ENCODE measurements around the gene APOC3.

The APOC3 gene

DNA sequence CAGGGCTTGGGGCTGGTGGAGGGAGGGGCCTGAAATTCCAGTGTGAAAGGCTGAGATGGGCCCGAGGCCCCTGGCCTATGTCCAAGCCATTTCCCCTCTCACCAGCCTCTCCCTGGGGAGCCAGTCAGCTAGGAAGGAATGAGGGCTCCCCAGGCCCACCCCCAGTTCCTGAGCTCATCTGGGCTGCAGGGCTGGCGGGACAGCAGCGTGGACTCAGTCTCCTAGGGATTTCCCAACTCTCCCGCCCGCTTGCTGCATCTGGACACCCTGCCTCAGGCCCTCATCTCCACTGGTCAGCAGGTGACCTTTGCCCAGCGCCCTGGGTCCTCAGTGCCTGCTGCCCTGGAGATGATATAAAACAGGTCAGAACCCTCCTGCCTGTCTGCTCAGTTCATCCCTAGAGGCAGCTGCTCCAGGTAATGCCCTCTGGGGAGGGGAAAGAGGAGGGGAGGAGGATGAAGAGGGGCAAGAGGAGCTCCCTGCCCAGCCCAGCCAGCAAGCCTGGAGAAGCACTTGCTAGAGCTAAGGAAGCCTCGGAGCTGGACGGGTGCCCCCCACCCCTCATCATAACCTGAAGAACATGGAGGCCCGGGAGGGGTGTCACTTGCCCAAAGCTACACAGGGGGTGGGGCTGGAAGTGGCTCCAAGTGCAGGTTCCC is at the start of gene APOC3:
Gene APOC3, plus strand, starts transcription at position 383 of the 659 bp plus-strand sequence. CDS start 676 bp downstream, outside the sequence.
- no peak for DNase-seq (ENCODE audit: extremely low read depth, low read depth)
- H3K4me3 ChIP-seq (replicated peaks; ENCODE audit: low read depth, low read length): no peak within 1 kb of the TSS
- TF ChIP-seq, protein P1, sequence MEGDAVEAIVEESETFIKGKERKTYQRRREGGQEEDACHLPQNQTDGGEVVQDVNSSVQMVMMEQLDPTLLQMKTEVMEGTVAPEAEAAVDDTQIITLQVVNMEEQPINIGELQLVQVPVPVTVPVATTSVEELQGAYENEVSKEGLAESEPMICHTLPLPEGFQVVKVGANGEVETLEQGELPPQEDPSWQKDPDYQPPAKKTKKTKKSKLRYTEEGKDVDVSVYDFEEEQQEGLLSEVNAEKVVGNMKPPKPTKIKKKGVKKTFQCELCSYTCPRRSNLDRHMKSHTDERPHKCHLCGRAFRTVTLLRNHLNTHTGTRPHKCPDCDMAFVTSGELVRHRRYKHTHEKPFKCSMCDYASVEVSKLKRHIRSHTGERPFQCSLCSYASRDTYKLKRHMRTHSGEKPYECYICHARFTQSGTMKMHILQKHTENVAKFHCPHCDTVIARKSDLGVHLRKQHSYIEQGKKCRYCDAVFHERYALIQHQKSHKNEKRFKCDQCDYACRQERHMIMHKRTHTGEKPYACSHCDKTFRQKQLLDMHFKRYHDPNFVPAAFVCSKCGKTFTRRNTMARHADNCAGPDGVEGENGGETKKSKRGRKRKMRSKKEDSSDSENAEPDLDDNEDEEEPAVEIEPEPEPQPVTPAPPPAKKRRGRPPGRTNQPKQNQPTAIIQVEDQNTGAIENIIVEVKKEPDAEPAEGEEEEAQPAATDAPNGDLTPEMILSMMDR (IDR thresholded peaks at IDR 0.05; ENCODE audit: low read depth, low read length, missing control alignments): no peak

DNA sequence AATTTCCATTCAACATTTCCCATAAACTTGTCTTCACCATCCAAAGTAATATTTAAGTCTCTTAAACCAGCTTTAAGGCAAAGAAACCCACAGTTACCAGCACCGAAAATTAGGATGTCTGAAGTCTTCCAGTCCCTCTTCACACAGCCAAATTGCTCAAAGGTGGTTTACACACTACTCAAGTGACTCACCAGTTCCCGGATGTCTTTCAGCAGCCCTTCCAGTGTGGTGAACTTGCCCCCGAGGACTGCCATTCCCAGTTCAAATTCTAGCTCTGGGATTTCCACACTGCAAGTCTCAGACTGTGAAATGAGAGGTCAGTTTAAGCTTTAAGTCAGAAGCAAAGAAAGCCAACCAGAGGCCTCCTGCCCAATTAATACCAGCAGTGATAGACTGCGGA is 47.0 kb upstream of the APOC3 start:
- TF ChIP-seq, protein P1 (IDR thresholded peaks at IDR 0.05; ENCODE audit: low read depth, low read length, missing control alignments): no peak
- DNase-seq (ENCODE audit: extremely low read depth, low read depth): no peak
- H3K4me3 ChIP-seq (replicated peaks; ENCODE audit: low read depth, low read length): no peak overlapping the region

DNA sequence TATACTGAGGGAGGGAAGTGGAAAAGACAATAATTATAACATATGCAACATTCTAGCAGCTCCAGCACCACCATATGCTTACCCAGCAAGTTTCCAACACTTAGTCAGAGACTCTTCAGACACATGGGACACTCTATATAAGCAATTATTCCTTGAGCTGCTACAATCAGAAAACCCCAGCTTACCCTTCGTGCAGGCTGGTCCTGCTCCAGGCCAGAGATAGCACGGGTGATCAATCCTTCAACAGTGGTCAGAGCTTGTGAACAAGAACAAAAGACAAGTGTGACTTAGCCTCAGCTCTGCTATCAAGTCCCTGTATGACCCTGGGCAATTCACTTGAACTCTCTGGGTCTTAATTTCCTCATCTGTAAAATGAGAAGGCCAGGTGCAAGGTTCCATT is 43.4 kb upstream of the APOC3 start:
- DNase-seq (ENCODE audit: extremely low read depth, low read depth): no peak
- TF ChIP-seq, protein P1 (IDR thresholded peaks at IDR 0.05; ENCODE audit: low read depth, low read length, missing control alignments): no peak
- H3K4me3 ChIP-seq (replicated peaks; ENCODE audit: low read depth, low read length): peak overlapping the region; percentile 85; the same call in 1 of the 2 replicates

DNA sequence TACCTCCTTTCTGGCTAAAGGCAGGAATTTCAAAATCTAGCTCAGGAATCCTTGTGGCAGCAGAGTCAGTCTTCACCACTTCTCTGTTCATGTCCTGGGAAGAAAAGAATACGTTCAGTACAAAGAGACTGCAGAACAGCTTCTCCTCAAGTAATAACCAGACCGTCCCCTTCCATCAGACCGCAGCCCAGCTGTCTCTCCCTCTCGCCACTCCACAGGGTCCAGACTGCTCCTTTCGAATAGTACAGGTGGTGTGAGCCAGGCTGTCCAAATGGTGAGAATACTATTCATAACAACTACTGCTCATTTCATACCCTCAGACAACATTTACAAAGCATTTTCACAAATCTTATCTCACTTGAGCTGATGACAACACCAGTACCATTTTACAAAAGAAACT is 42.7 kb upstream of the APOC3 start:
- DNase-seq (ENCODE audit: extremely low read depth, low read depth): no peak
- peak overlapping the region; percentile 85 for H3K4me3 ChIP-seq (replicated peaks; ENCODE audit: low read depth, low read length)
- TF ChIP-seq, protein P1 (IDR thresholded peaks at IDR 0.05; ENCODE audit: low read depth, low read length, missing control alignments): no peak

DNA sequence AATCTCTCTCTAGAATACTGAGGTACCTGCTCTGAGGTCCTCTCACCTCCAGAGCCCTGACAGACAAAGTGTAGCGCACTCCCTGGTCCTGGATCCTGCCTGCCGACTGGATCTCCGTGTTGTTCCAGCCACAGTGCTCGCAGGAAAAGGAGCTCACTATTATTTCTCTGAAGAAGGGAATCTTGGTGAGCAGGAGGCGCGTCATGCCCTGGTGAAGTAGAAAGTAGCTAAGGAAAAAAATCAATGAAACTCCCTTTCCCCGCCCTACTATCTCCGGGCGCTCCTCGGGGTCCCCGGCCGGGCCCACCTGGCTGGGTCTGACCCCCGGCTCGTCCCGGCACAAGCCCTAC is 42.3 kb upstream of the APOC3 start:
- no peak for DNase-seq (ENCODE audit: extremely low read depth, low read depth)

DNA sequence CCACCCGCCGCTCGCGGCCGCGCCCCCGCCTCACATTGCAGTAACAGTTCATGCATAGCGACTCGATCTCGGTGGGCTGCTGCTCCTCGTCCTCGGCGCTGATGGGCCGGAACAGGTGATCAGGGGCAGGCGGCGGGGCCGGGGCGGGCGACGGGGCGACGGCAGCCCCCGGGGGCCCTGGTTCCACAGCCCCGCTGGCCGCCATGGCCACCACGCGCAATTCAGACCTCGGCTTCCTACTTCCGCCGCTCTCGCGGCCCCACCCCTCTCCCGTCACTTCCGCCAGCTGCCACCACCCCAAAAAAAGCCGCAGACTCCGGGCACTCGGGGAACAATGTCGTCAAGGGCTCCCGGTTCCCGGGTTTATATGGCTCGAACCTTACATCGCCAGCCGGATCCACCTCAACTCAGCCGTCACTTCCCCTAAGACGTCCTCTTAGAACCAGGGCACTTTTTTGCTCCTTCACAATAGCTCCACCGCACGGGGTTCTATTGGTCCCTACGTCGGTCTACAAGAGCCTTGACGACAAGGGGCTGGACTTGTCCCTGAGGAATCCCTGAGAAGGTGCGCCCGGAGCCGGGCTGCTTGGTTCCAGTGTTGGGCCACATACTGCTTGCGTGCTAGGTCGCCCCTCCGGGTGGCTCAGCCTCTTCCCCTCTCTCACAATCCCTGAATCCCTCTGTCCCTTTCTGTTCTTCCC is 41.8 kb upstream of the APOC3 start, which contains the start of gene ZPR1:
Gene ZPR1, minus strand, starts transcription at position 238 of the 701 bp plus-strand sequence. Its CDS starts 33 bp downstream, at position 205.
- DNase-seq (ENCODE audit: extremely low read depth, low read depth): no peak
- H3K4me3 ChIP-seq (replicated peaks; ENCODE audit: low read depth, low read length): peak within 1 kb of the TSS; percentile 85
- TF ChIP-seq, protein P1 (IDR thresholded peaks at IDR 0.05; ENCODE audit: low read depth, low read length, missing control alignments): no peak

More for the DNA sequence above, 42.3 kb upstream of the APOC3 start:
- H3K4me3 ChIP-seq (replicated peaks; ENCODE audit: low read depth, low read length): peak overlapping the region; percentile 85
- TF ChIP-seq, protein P1 (IDR thresholded peaks at IDR 0.05; ENCODE audit: low read depth, low read length, missing control alignments): no peak
